H1 (cell line): ENCODE results near the gene SFXN1. TPM values are rescaled to one million over a fixed set of nuclear protein-coding genes. Genes with fewer than 3 reads are reported as not detected.

Experiments used
- CTCF ChIA-PET: fragments of 300-600 bp; sonication (Branson Sonifier 250); formaldehyde crosslinking; loops from one replicate; lab custom pipeline; 2021; ENCODE audit not compliant: partially characterized antibody; lab: Charles Lee
- POLR2A ChIA-PET: fragments of 300-600 bp; sonication (Branson Sonifier 250); formaldehyde crosslinking; loops from one replicate; lab custom pipeline; 2021; ENCODE audit warnings: inconsistent platforms; ENCODE audit not compliant: partially characterized antibody; lab: Charles Lee
- DNase-seq, 2 experiments: peaks; one replicate each; pipeline versions ENCODE4 v3.0.0 to v3.0.0-alpha.2; 2010 to 2022; ENCODE audit warnings: low spot score in 2 of 2, low read depth in 1 of 2, mixed read lengths in 1 of 2
- FAIRE-seq: peaks from 2 replicates; lab custom pipeline; 2011; peaks lifted over from hg19 to GRCh38; lab: Jason Lieb, UNC
- H2AFZ ChIP-seq: 2 replicates; pipeline ENCODE4 v1.8.1; 2012; ENCODE audit warnings: low read length, inconsistent platforms
- H2AK5ac ChIP-seq: 2 replicates; pipeline ENCODE4 v1.6.1; 2013; ENCODE audit warnings: low read depth, low read length
- H2BK120ac ChIP-seq: replicated peaks from 2 replicates; pipeline ENCODE3; 2013; ENCODE audit warnings: low read depth, low read length, inconsistent platforms
- H2BK12ac ChIP-seq: 2 replicates; pipeline ENCODE4 v1.6.1; 2013; ENCODE audit warnings: low read depth, low read length
- H2BK15ac ChIP-seq: 2 replicates; pipeline ENCODE4 v1.6.1; 2013; ENCODE audit warnings: low read length
- H2BK20ac ChIP-seq: 2 replicates; pipeline ENCODE4 v1.6.1; 2013; ENCODE audit warnings: low read length
- H2BK5ac ChIP-seq: 2 replicates; pipeline ENCODE4 v1.6.1; 2013; ENCODE audit warnings: low read depth, low read length
- H3K14ac ChIP-seq: 2 replicates; pipeline ENCODE4 v1.6.1; 2013; ENCODE audit warnings: inconsistent platforms; ENCODE audit not compliant: insufficient read length
- H3K18ac ChIP-seq: 2 replicates; pipeline ENCODE4 v1.6.1; 2013; ENCODE audit warnings: low read length; ENCODE audit errors: extremely low read depth
- H3K23ac ChIP-seq: 2 replicates; pipeline ENCODE4 v1.6.1; 2013; ENCODE audit warnings: inconsistent platforms; ENCODE audit not compliant: insufficient read length
- H3K23me2 ChIP-seq: 2 replicates; pipeline ENCODE4 v1.6.1; 2013; ENCODE audit warnings: low read depth, low read length
- H3K27ac ChIP-seq: 2 replicates; pipeline ENCODE4 v1.6.1; 2011; ENCODE audit warnings: low read depth, low read length, inconsistent platforms
- H3K27me3 ChIP-seq, 4 experiments: replicated peaks in 1 of 4; 1 replicate in 1 of 4; 2 replicates in 3 of 4; pipeline versions ENCODE4 v1.6.1 to v1.8.1; 2011 to 2013; ENCODE audit warnings: low read length in 3 of 4, mild to moderate bottlenecking in 3 of 4, inconsistent platforms in 2 of 4, mixed read lengths in 2 of 4, moderate library complexity in 1 of 4; ENCODE audit not compliant: control insufficient read depth in 3 of 4, insufficient read depth in 3 of 4; ENCODE audit errors: extremely low read depth in 1 of 4
- H3K36me3 ChIP-seq, 4 experiments: 2 replicates each; pipeline versions ENCODE4 v1.6.1 to v1.8.1; 2011 to 2013; ENCODE audit warnings: mild to moderate bottlenecking in 4 of 4, low read length in 3 of 4, moderate library complexity in 2 of 4, control low read depth in 1 of 4, inconsistent platforms in 1 of 4; ENCODE audit not compliant: insufficient read depth in 4 of 4, control insufficient read depth in 2 of 4
- H3K4ac ChIP-seq: replicated peaks from 2 replicates; pipeline ENCODE3; 2013; ENCODE audit warnings: low read length, low read depth, mixed read lengths, inconsistent platforms; ENCODE audit not compliant: insufficient read length
- H3K4me1 ChIP-seq, 4 experiments: replicated peaks in 1 of 4; 1 replicate in 1 of 4; 2 replicates in 3 of 4; pipeline versions ENCODE4 v1.6.1 to v1.8.1; 2011 to 2013; ENCODE audit warnings: low read length in 3 of 4, inconsistent platforms in 2 of 4, mixed read lengths in 1 of 4; ENCODE audit not compliant: insufficient read depth in 4 of 4, control insufficient read depth in 3 of 4
- H3K4me2 ChIP-seq, 2 experiments: 2 replicates each; pipeline versions ENCODE4 v1.6.1 to v1.8.1; 2011 to 2013; ENCODE audit warnings: low read depth in 2 of 2, low read length in 2 of 2, control low read depth in 1 of 2, inconsistent platforms in 1 of 2, mild to moderate bottlenecking in 1 of 2; ENCODE audit not compliant: insufficient read depth in 1 of 2
- H3K4me3 ChIP-seq, 4 experiments: fragments of 200-600, 300-600 bp in 1 of 4; sonication (generic), shearing (Covaris generic), sonication (Bioruptor Twin) in 1 of 4; 2 replicates each; pipeline versions ENCODE4 v1.5.1 to v1.8.1; 2011 to 2016; ENCODE audit warnings: low read length in 4 of 4, low read depth in 3 of 4, control low read depth in 2 of 4, inconsistent platforms in 2 of 4, mild to moderate bottlenecking in 2 of 4, mixed read lengths in 1 of 4, moderate library complexity in 1 of 4; ENCODE audit not compliant: insufficient read depth in 2 of 4; ENCODE audit errors: extremely low read depth in 1 of 4
- H3K56ac ChIP-seq: replicated peaks from 2 replicates; pipeline ENCODE3; 2013; ENCODE audit warnings: low read depth, mild to moderate bottlenecking, mixed read lengths, low read length, inconsistent platforms; ENCODE audit not compliant: insufficient read length
- H3K79me1 ChIP-seq: 2 replicates; pipeline ENCODE4 v1.6.1; 2013; ENCODE audit warnings: low read depth, low read length, control low read depth
- H3K79me2 ChIP-seq, 2 experiments: 2 replicates each; pipeline versions ENCODE4 v1.6.1 to v1.8.1; 2012 to 2013; ENCODE audit warnings: low read length in 2 of 2, mild to moderate bottlenecking in 2 of 2, inconsistent platforms in 1 of 2; ENCODE audit not compliant: insufficient read depth in 2 of 2, control insufficient read depth in 1 of 2
- H3K9ac ChIP-seq, 4 experiments: replicated peaks in 1 of 4; 1 replicate in 1 of 4; 2 replicates in 3 of 4; pipeline versions ENCODE4 v1.6.1 to v1.8.1; 2011 to 2013; ENCODE audit warnings: low read depth in 3 of 4, low read length in 3 of 4, control low read depth in 2 of 4, mild to moderate bottlenecking in 2 of 4, moderate library complexity in 2 of 4, inconsistent platforms in 1 of 4; ENCODE audit errors: extremely low read depth in 1 of 4
- H3K9me3 ChIP-seq, 2 experiments: 2 replicates each; pipeline versions ENCODE4 v1.6.1 to v1.8.1; 2012 to 2013; ENCODE audit warnings: mild to moderate bottlenecking in 2 of 2, moderate library complexity in 2 of 2, control low read depth in 1 of 2, inconsistent platforms in 1 of 2, low read depth in 1 of 2, low read length in 1 of 2, mixed read lengths in 1 of 2; ENCODE audit not compliant: insufficient read depth in 2 of 2
- H4K20me1 ChIP-seq, 2 experiments: replicated peaks in 1 of 2; 2 replicates each; pipeline versions ENCODE3 to v1.8.1; 2011 to 2013; ENCODE audit warnings: inconsistent platforms in 2 of 2, low read length in 2 of 2, mild to moderate bottlenecking in 1 of 2; ENCODE audit not compliant: insufficient read depth in 2 of 2, control insufficient read depth in 1 of 2
- H4K5ac ChIP-seq: 2 replicates; pipeline ENCODE4 v1.6.1; 2013; ENCODE audit warnings: low read length, low read depth, mixed read lengths, inconsistent platforms; ENCODE audit not compliant: insufficient read length
- H4K8ac ChIP-seq: 2 replicates; pipeline ENCODE4 v1.8.0; 2013; ENCODE audit warnings: mild to moderate bottlenecking, moderate library complexity, low read length, inconsistent platforms; ENCODE audit not compliant: insufficient read depth; ENCODE audit errors: extremely low read depth
- H4K91ac ChIP-seq: replicated peaks from 2 replicates; pipeline ENCODE3; 2013; ENCODE audit warnings: low read length, mixed read lengths, inconsistent platforms; ENCODE audit not compliant: insufficient read length
- POLR2A ChIP-seq, 2 experiments: IDR thresholded peaks; 1 replicate in 1 of 2; 2 replicates in 1 of 2; pipeline ENCODE4 v1.6.1; 2011; ENCODE audit warnings: low read depth in 2 of 2, low read length in 2 of 2, mild to moderate bottlenecking in 2 of 2; ENCODE audit errors: control extremely low read depth in 1 of 2
- TCF12 ChIP-seq: IDR thresholded peaks from 2 replicates; pipeline ENCODE4 v1.6.1; 2011; ENCODE audit warnings: low read depth, mild to moderate bottlenecking, low read length
- WGBS, 2 experiments: shearing (Covaris generic) in 1 of 2; methylation state at CpG; one replicate each; pipeline versions ENCODE4 v1.1.6 to v1.1.7; 2013 to 2015; ENCODE audit warnings: low lambda C conversion rate in 2 of 2, mixed read lengths in 2 of 2, inconsistent platforms in 1 of 2, low coverage in 1 of 2, missing lambda C conversion rate in 1 of 2; ENCODE audit not compliant: insufficient replicate concordance in 2 of 2, insufficient coverage in 1 of 2, insufficient read length in 1 of 2; ENCODE audit errors: extremely low coverage in 1 of 2, missing lambda C conversion rate in 1 of 2; 5-methylcytosine and 5-hydroxymethylcytosine counted together
- polyA plus RNA-seq, 7 experiments: library from polyadenylated mRNA; depleted of rRNA in 3 of 7; stranded (reverse) in 5 of 7; unstranded in 2 of 7; fragments of >200 nt in 5 of 7; fragments of 200-250 nt in 2 of 7; gene quantifications; 1 replicate in 5 of 7; 2 replicates in 1 of 7; 4 replicates in 1 of 7; pipeline versions ENCODE4 v1.2.1 to v1.2.3, GENCODE V29; 2011 to 2013; ENCODE audit warnings: missing spikeins in 2 of 7, mixed read lengths in 2 of 7
- total RNA-seq: library from RNA; stranded (reverse); fragmentation: NEBNext Ultra II Directional; extraction: Animal tissue kit (Norgen Biotek cat#: 25700); gene quantifications from 2 replicates; pipeline ENCODE4 v1.2.1, GENCODE V29; 2021

Gene SFXN1
- total and polyA plus RNA-seq, 2 of the 8 experiments (the other 6 are each of a cell fraction or from before 2014, with no cell fraction given): 72.7 to 97.6 TPM

DNA sequence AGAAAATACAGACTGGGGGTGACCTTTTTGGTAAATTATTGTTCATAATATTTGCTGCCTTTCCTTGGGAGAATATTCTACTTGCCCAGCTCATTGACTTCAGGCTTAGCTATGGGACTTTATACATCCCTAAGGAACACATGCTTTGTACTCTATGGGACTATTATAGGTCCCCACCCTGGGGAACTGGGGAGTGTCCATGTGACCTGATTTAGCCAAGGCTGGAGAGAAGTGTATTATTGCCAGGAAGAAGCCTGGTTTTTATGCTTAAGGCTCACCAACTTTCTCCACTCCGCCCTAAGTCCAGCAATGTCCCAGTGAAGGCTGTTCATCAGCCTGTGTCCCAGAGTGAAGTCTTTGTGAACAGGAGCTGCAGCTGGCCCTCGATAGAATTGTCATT, 17.8 kb upstream of the SFXN1 start:
- Histone ChIP-seq H3K23ac (no peak overlapping the region), H3K14ac (no peak overlapping the region), H3K79me1 (no peaks in the 10 kb centered on the region), H3K27me3 (no peaks in the 10 kb centered on the region), H3K9me3 (no peaks in the 10 kb centered on the region), H4K5ac (no peak overlapping the region), H3K23me2 (no peaks in the 10 kb centered on the region), H3K79me2 (no peaks in the 10 kb centered on the region), H3K27ac (no peak overlapping the region), H4K8ac (no peak overlapping the region), H4K20me1 (no peaks in the 10 kb centered on the region), H3K36me3 (no peaks in the 10 kb centered on the region), H2BK5ac (no peak overlapping the region), H4K91ac (no peak overlapping the region), H2AK5ac (no peak overlapping the region), H3K4me3 (no peak overlapping the region), H2BK12ac (no peak overlapping the region), H3K56ac (no peak overlapping the region), H3K9ac (no peak overlapping the region), H2BK15ac (no peak overlapping the region), H2BK20ac (no peak overlapping the region), H3K4me2 (no peak overlapping the region), H2BK120ac (no peak overlapping the region), H3K4me1 (no peaks in the 10 kb centered on the region; a peak in 1 of 7 replicates), H3K18ac (no peak overlapping the region), H3K4ac (no peak overlapping the region), H2AFZ (no peak overlapping the region)
- no peak for DNase-seq
- FAIRE-seq: no peak
- TF ChIP-seq POLR2A (IDR thresholded peaks at IDR 0.05; ENCODE audit: control extremely low read depth in 1 of 2, low read depth in 2 of 2, low read length in 2 of 2) (no peak), TCF12 (no peak)
- CTCF ChIA-PET: interaction anchor here (0.7 to 1.9 kb wide), 14 partner anchors 8 to 516 kb away, joined by 3 to 6 read pairs (median 3); partner anchors contain the start of genes DRD1 and SFXN1
- POLR2A ChIA-PET: no interaction called here
- 85% methylated on average over 2 of the region's 2 CpGs; no CpG with 5 or more reads in 1 of the 2 experiments for WGBS, 2 experiments
